ENCODE measurements around the gene MID1. TPM values are rescaled to one million over a fixed set of nuclear protein-coding genes. Genes with fewer than 3 reads are reported as not detected.

MID1 gene
- total RNA-seq, 3 donors from 2014 or later, result 41.4 to 48.8 (median 48.4) TPM

DNA sequence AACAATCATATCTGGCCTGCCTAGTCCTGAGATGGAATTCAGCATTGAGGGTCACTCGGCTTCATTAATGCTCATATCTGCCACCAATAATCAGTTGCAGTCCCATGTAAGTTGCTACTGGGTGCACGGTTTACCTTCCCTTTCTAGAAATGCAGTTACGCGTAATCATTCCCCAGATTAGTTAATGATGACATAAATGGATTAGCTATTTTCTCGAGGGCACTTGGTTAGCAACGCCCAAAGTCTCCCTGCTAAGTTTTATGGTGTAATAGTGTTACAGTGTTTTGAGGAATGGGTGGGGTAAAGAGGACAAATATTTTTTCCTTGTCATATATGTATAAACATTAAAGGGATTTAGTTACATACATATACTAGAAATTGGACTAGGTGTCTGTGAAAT is 118.8 kb downstream of the MID1 start:
- TF ChIP-seq, protein P1, sequence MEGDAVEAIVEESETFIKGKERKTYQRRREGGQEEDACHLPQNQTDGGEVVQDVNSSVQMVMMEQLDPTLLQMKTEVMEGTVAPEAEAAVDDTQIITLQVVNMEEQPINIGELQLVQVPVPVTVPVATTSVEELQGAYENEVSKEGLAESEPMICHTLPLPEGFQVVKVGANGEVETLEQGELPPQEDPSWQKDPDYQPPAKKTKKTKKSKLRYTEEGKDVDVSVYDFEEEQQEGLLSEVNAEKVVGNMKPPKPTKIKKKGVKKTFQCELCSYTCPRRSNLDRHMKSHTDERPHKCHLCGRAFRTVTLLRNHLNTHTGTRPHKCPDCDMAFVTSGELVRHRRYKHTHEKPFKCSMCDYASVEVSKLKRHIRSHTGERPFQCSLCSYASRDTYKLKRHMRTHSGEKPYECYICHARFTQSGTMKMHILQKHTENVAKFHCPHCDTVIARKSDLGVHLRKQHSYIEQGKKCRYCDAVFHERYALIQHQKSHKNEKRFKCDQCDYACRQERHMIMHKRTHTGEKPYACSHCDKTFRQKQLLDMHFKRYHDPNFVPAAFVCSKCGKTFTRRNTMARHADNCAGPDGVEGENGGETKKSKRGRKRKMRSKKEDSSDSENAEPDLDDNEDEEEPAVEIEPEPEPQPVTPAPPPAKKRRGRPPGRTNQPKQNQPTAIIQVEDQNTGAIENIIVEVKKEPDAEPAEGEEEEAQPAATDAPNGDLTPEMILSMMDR (IDR thresholded peaks at IDR 0.05), result no peak
- Histone ChIP-seq H3K4me3 (no peak overlapping the region), H3K36me3 (ENCODE audit: low read depth) (no peaks in the 10 kb centered on the region), H3K9me3 (no peaks in the 10 kb centered on the region), H3K4me1 (ENCODE audit: low read depth) (no peaks in the 10 kb centered on the region)
- DNase-seq (no peak), ATAC-seq (no peak)
- intact Hi-C loops (cut with DNase I, micrococcal nuclease), result no loop called here

DNA sequence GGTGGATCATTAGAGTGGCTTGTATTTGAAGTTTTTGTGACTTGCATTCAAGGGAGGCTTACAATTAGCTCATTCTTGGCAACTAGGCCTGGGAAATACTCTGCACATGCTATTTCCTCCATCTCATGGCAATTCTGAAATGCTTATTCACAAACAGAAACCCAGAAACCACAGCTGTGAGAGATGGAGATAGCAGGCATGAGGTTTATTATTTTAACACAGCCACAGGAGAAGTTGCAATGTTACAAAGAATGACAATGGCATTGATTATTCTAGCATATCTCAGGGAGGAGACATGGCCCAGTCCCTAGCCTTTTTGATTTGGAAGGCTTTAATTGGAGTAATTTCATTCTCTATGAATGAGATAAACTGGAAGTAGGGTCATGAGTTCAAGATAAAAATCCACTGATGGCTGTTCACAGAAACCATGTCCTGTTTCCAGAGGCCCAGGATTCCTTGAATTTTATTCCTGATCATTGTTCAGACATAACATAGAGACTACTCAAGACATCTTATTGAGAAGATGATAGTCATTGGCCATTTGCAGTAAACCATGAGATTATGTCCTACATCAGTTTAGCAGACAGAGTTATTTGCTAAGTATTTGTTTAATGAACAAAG is 123.9 kb downstream of the MID1 start:
- DNase-seq (no peak), ATAC-seq (no peak)
- Histone ChIP-seq H3K4me1 (ENCODE audit: low read depth) (no peaks in the 10 kb centered on the region), H3K4me3 (no peak overlapping the region), H3K36me3 (ENCODE audit: low read depth) (no peaks in the 10 kb centered on the region), H3K9me3 (no peaks in the 10 kb centered on the region)
- intact Hi-C loops (cut with DNase I, micrococcal nuclease), result no loop called here
- TF ChIP-seq, protein P1 (IDR thresholded peaks at IDR 0.05), result no peak

DNA sequence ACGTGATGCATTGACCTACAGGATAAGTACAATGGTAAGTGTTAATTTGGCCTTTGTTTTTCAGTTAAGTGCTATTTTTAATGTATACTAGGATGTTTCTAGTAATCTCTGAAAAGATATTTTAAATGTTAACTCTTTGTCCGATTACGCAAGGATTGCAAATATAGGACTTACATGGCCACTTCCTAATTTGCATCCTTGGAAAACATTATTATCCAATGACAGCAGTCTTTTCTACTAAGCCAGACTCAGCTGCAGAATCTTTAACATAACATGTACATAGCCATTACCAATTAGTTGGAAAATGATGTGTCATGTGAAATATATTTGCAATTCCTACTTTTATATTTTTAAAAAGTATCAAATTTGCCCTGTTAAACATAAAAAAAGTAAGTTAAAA is 124.7 kb downstream of the MID1 start:
- no peaks in the 10 kb centered on the region for H3K9me3 ChIP-seq
- TF ChIP-seq, protein P1 (IDR thresholded peaks at IDR 0.05), result no peak
- intact Hi-C loops (cut with DNase I, micrococcal nuclease), result no loop called here
- ATAC-seq, result no peak
- no peak overlapping the region for H3K4me3 ChIP-seq
- H3K4me1 ChIP-seq (ENCODE audit: low read depth), result no peaks in the 10 kb centered on the region
- DNase-seq, result no peak
- H3K36me3 ChIP-seq (ENCODE audit: low read depth), result no peaks in the 10 kb centered on the region

DNA sequence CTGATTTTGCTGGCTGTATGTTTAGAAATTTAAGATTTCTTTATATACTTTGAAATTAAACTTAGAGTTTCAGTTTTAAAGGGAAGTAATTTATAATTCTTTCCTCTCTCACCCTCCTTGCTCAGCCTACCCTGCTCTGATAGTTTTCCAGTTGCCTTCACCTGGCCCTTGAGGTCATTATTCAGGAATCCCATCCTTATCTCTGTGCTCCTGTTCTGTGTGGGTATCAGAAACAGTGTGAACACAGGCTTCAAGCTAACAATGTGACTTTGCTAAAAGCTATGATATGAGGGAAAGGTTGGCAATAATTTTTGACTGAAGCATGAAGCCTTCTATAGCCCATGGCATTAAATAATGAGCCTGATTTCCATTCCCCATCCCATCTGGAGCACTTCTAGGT is 128.1 kb downstream of the MID1 start:
- Histone ChIP-seq H3K4me3 (no peak overlapping the region), H3K9me3 (no peaks in the 10 kb centered on the region), H3K4me1 (ENCODE audit: low read depth) (no peaks in the 10 kb centered on the region), H3K36me3 (ENCODE audit: low read depth) (no peaks in the 10 kb centered on the region)
- ATAC-seq (no peak), DNase-seq (no peak)
- intact Hi-C loops (cut with DNase I, micrococcal nuclease), result no loop called here
- TF ChIP-seq, protein P1 (IDR thresholded peaks at IDR 0.05), result no peak

DNA sequence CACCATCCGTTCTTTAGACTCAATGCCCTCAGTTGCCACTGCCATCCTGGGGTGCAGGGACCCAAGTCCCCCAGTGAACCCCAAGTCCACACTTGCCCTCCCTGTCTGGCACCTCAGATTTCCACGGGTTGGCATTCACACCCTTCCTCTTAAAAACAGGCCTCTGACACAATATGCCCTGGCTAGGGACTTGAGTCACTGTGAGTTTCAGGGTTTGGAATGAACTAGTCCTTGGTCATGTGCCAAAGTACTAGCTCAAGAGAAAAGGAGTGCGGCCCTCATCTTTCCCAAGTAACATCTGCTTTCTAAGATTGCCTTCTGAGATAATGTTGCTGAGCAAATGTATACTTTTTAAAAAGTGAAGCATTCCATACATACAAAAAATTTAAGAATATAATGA is 134.0 kb downstream of the MID1 start:
- DNase-seq, result no peak
- H3K36me3 ChIP-seq (ENCODE audit: low read depth), result no peaks in the 10 kb centered on the region

More for the DNA sequence above, 134.0 kb downstream of the MID1 start:
- no peaks in the 10 kb centered on the region for H3K4me1 ChIP-seq (ENCODE audit: low read depth)
- H3K4me3 ChIP-seq, result no peak overlapping the region
- intact Hi-C loops (cut with DNase I, micrococcal nuclease), result no loop called here
- ATAC-seq, result no peak
- TF ChIP-seq, protein P1 (IDR thresholded peaks at IDR 0.05), result no peak
- no peaks in the 10 kb centered on the region for H3K9me3 ChIP-seq
